DMS53 (cell line): Measurements from ENCODE around the gene CEP85L.

Experiments used
- DNase-seq: peaks from one replicate; lab custom pipeline; 2025; lab: John Stamatoyannopoulos, UW

CEP85L gene

DNA sequence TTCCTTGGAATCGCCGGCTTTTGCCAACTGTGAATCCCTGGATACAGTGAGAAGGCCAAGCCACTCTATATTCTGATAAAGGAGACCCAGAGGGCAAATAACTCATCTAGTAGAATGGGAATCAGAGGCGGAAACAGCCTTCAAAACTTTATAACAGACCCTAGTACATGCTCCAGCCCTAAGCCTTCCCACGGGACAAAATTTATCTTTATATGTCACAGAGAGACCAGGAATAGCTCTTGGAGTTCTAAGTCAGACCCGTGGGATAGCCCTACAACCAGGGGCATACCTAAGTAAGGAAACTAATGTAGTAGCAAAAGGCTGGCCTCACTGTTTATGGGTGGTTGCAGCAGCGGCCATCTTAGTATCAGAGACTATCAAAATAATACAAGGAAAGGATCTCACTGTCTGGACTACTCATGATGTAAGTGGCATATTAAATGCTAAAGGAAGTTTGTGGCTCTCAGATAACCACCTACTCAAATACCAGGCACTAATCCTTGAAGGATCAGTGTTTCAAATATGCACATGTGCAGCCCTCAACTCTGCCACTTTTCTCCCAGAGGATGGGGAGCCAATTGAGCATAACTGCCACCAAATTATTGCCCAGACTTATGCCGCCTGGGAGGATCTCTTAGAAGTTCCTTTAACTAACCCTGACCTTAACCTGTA, 29.5 kb downstream of the CEP85L start:
- DNase-seq, result no peak

DNA sequence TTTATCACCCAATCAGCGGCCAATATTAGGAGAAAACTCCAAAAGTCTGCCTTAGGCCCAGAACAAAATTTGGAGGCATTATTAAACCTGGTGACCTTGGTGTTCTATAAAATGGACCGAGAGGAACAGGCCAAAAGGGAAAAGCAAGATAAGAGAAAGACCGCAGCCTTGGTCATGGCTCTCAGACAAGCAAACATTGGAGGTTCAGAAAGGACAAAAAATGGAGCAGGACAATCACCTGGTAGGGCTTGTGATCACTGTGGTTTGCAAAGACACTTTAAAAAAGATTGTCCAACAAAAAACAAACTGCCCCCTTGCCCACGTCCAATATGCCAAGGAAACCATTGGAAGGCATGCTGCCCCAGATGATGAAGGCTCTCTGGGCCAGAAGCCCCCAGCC, 31.2 kb downstream of the CEP85L start:
- DNase-seq, result no peak

DNA sequence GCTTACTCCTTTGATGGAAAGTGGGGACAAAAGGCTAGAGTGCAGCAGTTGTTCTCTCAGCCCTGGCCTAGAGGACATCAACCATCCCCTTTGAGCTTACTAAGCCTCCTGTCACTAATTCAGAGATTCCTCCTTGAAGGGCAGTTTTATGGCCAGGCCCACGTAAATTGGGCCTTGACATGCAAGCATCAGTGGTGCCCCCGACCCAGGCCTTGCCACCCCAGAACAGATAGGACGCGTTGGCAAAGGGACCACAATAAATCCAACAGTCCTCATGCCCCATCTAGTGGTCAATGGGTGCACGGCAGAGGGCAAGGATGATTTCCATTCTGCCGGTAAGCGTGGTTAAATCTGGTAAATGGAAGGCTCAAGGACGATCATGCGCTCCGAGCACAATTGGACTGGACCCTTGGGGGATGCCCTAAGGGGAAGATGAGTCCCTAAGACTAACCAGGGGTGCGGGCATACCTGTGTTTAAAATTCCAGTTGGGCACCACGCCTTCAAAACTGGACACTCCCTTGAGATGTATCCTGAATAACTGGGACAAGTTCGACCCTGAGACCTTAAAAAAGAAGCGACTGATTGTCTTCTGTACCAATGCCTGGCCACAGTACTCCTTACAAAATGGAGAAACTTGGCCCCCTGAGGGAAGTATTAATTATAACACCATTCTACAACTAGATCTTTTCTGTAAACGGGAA, 32.6 kb downstream of the CEP85L start:
- DNase-seq, result peak; percentile 57

DNA sequence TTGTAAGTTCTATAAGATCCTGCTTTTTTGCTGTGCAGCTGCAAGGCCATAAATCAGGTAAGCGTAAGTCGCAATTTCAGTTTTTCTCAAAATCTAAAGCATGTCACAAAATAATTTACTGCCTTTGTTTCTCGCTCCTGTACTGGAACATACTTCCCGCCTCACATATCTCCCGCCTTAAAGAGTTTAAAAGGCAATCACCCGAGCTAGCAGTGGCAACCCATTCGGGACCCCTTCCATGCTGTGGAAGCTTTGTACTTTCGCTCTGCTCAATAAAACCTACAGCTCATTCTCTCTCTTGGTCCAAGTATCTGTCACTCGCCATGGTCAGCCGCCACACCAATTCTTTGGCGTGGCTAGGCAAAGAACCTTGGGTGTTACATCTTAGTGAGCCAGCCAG, 34.0 kb downstream of the CEP85L start:
- no peak for DNase-seq

DNA sequence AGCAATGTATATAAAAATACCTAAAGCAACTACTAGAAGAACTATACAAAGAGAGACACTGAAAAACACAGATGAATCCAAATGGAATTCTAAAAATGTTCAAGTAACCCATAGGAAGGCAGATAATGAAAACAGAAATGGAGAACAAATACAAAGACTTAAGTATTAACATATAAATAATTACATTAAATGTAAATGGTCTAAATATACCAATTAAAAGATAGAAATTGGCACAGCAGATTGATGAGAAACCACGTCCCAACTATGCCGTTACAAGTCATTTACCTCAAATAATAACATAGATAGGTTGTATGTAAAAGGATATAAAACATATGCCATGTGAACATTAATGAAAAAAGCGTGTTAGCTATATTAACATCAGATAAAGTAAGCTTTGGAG, 40.1 kb downstream of the CEP85L start:
- no peak for DNase-seq

GRCh38 chr6:118606858-118607257, 44.5 kb downstream of the CEP85L start:
- no peak for DNase-seq

- DNase-seq, result no peak
Measured at GRCh38 chr6:118606268-118606667, 45.1 kb downstream of the CEP85L start.

DNA sequence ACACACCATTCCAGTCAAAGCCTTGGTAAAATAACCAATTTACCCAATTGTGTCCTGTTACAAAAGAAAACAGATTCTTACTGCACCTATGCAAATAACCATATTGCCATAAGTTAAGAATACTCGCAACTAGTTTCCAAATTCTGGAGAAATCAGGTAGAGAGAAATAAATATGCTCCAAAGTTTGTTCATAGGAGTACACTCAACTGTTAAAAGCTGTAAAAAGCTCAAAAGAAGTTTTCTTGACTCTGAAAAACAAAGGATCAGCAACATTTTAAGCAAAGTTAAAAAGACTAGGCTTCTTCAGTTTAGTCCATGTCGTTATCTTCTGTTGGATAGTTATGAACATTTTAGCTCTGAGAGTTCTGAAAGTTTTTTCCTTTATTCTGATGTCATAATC, 48.0 kb downstream of the CEP85L start:
- no peak for DNase-seq

GRCh38 chr6:118602300-118602699, 49.1 kb downstream of the CEP85L start:
- no peak for DNase-seq

- no peak for DNase-seq
Measured at GRCh38 chr6:118598324-118598723, 53.1 kb downstream of the CEP85L start.

DNA sequence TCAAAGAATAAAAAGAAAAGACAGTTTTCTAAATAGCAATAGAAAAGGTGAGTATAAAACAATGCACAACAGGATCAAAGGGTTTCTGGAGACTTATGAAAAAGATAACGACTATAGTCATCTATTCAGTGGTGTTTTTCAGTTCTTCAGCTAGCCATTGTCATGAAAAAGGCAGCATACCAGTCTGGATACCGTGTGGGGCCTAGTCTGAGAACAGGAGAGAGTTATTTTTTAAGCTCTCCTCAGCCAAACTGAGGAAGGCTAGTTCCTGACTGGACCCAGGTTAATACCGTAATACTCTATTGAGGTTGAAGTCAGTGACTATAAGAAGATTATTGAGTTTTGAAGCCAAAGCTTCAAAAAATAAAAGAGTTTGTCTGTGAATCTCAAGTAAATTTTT, 53.8 kb downstream of the CEP85L start:
- DNase-seq, result no peak

DNA sequence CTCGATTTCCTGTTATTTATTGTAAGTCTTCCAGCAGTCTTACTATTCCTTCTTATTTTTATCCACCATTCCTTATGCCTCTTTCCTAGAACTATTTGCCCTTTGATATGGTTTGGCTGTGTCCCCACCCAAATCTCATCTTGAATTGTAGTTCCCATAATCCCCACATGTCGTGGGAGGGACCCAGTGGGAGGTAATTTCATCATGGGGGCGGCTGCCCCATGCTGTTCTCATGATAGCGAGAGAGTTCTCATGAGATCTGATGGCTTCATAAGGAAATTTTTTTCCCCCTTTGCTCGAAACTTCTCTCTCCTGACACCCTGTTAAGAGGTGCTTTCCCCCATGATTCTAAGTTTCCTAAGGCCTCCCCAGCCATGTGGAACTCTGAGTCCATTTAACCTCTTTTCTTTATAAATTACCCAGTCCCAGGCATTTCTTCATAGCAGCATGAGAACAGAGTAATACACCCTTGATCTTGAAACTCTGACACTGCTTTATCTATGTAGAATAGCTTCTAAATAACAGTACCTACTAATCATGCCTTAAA, 54.5 kb downstream of the CEP85L start:
- no peak for DNase-seq

GRCh38 chr6:118594877-118595276, 56.5 kb downstream of the CEP85L start:
- no peak for DNase-seq

DNA sequence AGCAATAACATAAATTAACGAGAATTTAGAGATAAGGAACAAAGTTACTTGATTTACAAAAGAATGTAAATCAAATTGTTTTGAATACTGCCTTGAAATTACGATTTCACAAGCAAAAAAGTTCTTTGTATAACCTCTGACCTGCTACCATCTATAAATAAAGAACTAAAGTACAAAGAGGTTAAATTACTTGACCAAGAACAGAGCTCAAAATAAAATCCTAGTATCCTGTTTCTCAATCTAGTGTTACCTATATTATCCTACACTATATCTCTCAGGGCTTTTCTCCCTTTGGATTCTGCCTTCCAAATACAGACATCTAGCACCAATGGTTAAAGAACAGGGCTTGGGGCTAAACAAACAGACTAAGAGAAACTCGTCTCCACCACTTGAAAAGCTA, 59.5 kb downstream of the CEP85L start:
- no peak for DNase-seq

DNA sequence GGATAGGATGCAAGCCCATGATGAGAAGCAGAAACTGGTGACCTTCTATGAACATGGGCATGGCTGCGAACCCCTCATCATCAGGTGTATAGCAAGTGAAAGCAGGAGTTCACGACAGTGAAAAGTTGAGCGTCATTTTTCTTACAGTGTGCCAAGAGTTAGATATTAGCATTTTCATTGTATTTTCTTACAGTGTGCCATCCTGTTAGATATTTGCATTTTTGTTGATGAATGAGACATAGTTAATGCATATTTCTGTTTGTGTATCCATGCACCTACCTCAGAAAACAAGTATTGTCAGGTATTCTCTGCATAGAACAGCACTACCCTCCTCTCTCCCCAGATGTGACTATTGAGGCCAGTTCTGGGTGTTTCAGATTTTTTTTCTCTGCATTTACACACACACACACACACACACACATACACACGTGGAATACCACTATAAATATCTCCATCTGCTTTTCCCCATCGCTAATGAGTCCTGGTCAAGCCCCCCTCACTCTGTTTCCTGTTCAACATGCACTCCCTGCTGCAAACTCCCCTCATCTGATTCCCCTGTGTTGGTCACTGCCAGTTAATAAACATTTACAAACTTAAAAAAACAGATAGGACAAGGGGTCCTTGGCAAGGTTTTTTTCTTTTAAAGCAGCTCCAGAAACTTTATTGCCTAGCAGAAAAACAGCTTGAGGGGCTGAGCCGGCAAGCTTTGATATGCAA, 61.6 kb downstream of the CEP85L start:
- DNase-seq, result no peak

GRCh38 chr6:118589186-118589585, 62.2 kb downstream of the CEP85L start:
- no peak for DNase-seq

- DNase-seq, result no peak
Measured at GRCh38 chr6:118588626-118589025, 62.8 kb downstream of the CEP85L start.

- DNase-seq, result peak; percentile 46
Measured at GRCh38 chr6:118586746-118587485, 64.5 kb downstream of the CEP85L start.

DNA sequence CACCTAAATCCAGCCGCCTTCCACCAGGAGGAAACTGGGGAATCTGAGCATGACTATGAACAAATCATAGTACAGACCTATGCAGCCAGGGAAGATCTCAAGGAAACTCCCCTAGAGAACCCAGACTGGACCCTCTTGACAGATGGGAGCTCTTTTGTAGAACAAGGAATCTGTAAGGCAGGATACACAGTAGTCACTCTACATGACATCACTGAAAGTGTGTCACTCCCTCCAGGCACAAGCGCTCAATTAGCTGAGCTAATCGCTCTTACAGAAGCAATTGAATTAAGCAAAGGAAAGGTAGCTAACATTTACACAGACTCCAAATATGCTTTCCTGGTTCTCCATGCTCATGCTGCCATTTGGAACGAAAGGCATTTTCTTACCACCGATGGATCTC, 66.5 kb downstream of the CEP85L start:
- DNase-seq, result no peak

- DNase-seq, result no peak
Measured at GRCh38 chr6:118581489-118581959, 69.9 kb downstream of the CEP85L start.

GRCh38 chr6:118580585-118581419, 70.6 kb downstream of the CEP85L start:
- DNase-seq, result peak; percentile 78
